GM19238 (cell line): ENCODE results near the gene NLGN2.

Experiments
- DNase-seq: peaks from one replicate; pipeline ENCODE4 v3.0.0; 2011; ENCODE audit warnings: low spot score; ENCODE audit not compliant: insufficient read length

NLGN2 gene

DNA sequence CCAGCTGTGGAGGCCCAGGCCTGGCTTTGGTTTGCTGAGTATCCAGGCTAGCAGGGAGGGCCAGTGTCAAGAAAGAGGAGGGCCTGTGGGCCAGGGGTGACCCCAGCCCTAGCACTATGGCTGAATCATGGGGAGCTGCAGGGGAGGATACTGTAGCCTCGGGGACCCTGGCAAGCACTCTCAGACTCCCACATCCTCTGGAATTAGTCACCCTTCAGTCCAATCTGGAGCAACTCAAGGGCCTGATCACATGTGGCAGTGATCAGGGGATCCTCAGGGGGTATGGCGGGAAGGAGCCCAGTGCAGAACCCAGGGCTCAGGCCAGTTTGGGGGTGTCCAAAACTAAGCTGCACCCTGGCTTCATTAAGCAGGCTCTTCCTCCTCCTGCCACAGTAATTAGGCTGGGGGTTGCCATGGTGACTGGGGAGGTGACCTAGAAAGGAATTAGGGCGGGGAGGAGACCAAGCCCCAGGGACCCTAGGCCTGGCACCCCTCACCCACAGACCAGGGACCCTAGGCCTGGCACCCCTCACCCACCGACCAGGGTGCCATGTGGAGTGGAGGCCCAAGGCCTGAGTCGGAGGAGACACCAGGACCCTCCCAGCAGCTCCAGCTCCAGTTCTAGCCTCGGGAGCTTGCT is 5.8 kb downstream of the NLGN2 start:
- DNase-seq: no peak

DNA sequence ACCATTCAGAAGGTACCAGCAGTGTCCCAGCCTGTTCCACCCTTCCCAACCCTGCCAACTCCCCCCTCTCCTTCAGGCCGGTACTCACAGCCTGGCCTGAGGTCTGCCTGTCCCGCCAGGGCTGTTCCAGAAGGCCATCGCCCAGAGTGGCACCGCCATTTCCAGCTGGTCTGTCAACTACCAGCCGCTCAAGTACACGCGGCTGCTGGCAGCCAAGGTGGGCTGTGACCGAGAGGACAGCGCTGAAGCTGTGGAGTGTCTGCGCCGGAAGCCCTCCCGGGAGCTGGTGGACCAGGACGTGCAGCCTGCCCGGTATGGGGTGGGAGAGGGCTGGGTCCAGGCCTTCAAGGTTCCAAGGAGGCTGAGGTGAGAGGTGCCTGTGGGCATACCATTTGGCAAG is 7.2 kb downstream of the NLGN2 start:
- DNase-seq: no peak

GRCh38 chr17:7415784-7416183 is 8.1 kb downstream of the NLGN2 start:
- no peak for DNase-seq

DNA sequence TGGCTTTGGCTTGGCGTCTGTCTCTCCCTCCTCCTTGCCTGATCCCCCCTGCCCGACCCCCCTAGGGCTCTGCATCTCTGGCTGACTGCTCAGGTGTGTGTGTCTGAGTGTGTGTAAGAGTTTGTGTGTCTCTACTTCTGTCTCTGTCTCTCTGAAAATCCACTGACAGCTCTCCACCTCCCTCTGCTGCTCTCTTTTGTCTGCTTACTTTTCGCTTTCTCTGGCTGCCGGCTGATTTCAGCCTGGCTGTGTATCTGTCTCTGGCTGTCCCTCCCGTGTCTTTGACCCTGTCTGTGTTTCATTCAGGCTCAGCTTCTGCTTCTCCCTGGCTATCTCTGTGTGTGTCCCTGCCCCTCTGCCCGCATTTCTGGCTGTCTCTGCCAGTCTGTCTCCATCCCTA is 8.7 kb downstream of the NLGN2 start:
- DNase-seq: no peak

GRCh38 chr17:7417056-7417655 is 9.5 kb downstream of the NLGN2 start:
- DNase-seq: no peak

DNA sequence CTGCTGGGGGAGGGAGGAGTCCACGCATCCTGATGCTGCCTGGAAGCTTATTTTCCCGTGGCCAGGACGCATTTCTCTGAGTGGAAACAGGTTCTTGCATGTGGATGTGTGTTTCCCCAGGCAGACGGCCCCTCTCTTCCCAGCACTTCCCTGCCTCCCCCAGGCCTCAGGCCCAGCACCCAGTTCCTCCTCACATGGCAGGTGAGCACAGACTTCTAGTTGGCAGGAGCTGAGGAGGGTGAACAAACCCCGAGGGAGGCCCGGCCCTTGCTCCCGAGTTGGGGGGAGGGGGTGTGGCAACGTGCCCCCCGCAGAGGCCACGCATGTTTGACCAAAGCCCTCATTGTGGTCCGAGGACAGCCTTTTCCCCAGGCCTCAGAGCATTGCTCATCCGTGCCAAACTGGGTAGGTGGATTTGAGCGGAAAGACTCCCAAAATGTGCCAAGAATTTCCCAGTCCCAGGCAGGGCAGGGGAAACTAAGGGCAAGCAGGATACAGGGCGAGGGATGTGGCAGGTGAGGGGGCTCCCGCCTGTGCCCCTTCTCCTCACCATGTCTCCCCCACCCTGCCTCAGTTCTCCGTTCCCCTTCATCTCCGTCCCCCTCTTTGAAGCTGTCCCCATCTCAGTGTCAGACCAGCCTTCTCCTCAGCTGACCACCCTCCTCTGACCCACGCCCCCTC is 11.0 kb downstream of the NLGN2 start:
- no peak for DNase-seq

DNA sequence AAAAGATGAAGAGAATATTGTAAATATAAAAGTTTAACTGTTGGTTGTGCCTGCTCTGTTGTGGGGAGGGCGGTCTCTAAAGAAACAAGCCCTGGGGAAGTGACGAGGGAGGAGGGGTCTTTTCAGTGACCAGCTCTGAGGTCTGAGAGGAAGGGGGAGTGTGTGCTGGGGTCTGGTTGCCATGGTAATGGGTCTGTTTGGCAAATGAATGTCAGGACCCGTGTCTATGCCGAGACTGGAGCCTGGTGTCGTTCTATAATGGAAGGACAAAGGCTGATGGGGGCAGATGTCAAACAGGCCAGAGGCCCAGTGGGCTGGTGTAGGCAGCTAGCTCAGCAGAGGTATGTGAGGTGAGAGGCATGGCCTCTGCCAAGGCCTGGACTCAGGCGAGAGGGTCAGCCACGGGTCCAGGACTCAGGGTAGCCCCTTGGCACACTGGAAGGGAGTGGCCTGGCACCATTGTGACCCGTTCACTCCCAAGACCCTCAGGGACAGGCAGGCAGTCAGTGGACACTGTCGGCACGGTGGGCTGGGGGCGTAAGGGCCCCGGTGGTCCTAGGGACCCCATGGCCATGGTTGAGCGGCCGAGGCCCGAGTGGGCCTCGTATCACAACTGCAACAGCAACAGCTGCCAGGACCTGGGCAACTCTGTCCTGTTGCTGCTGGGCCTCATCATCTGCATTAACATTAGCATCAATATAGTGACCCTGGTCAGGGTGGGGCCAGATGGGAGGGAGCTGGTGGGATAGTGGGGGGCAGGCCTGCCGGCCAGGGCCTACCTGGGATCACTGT is 12.4 kb downstream of the NLGN2 start, which contains the start of gene SPEM1:
TSS of gene SPEM1 (plus strand) at position 506 of the 792 bp plus-strand sequence. CDS start at position 567, 61 bp downstream.
- no peak for DNase-seq

DNA sequence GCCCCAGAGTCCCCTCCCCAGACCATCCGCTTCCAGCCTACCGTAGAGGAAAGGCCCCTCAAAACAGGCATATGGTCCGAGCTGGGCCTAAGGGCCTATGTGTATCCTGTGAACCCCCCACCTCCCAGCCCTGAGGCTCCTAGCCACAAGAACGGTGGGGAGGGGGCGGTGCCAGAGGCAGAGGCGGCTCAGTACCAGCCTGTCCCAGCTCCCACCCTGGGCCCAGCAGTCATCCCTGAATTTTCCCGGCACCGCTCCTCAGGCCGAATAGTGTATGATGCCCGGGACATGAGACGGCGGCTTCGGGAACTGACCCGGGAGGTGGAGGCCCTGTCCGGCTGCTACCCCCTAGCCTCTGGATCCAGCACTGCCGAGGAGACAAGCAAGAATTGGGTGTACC is 13.5 kb downstream of the NLGN2 start:
- no peak for DNase-seq

GRCh38 chr17:7423679-7424078 is 16.0 kb downstream of the NLGN2 start:
- DNase-seq: no peak

GRCh38 chr17:7425316-7425715 is 17.7 kb downstream of the NLGN2 start, which contains the start of gene SPEM2:
TSS of gene SPEM2 (plus strand) at chr17:7425616. CDS start at chr17:7425689, 73 bp downstream.
- DNase-seq: no peak

GRCh38 chr17:7425756-7426155 is 18.1 kb downstream of the NLGN2 start:
- no peak for DNase-seq

GRCh38 chr17:7426203-7426863 is 18.7 kb downstream of the NLGN2 start:
- DNase-seq: no peak

GRCh38 chr17:7426896-7427489 is 19.3 kb downstream of the NLGN2 start:
- no peak for DNase-seq

GRCh38 chr17:7427549-7427948 is 19.9 kb downstream of the NLGN2 start:
- DNase-seq: no peak

DNA sequence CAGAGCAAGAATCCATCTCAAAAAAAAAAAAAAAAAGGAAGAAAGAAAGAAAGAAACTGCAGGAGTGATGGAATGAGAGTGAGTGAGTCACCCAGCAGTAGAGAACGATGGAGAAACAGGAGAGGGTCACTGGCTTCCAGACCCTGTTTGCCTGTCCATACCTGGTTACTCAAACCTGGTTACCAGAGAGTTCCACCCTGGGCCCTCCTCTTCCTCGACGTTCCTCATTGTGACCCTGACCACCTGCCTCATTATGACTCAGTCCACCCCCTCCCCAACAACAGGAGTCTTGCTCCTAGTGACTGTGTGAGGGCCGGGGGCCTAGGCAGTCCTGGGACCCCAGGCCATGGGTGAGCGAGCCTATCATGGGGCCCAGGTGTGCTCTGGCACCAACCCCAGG is 20.9 kb downstream of the NLGN2 start, which contains the start of gene SPEM3:
TSS of gene SPEM3 (plus strand) at position 301 of the 400 bp plus-strand sequence. CDS start at position 347, 46 bp downstream.
- no peak for DNase-seq

DNA sequence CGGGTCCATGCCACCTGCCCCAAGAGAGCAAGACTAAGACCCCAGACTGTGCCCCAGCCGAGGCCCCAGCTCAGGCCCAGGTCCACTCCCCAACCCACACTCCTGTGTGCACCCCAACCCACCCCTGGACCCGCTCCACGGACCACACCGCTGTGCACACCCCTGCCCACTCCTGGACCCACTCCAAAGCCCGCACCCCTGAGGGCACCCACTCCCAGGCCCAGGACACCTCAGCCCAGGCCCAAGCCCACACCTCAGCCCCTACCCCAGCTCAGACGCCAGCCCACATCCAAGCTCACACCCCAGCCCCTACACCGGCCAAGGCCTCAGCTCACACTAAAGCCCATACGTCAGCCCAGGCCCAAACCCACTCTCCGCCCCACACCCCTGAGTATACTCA is 22.1 kb downstream of the NLGN2 start:
- DNase-seq: no peak

DNA sequence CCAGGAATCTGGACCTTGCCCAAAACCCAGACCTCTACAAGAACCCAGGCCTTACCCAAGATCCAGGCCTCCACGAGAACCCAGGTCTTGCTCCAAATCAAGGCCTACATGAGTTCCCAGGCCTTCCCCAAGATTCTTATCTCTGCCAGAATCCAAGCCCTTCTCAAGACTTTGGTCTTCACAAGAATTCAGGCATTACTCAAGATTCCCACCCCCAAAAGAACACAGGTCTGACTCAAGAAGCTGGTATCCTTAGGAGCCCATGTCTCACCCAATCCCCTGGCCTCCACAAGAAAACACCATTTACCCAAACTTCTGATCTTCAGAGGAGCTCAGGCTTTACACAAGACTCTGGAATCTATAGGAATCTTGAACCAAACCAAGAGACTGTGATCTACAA is 23.6 kb downstream of the NLGN2 start:
- no peak for DNase-seq

DNA sequence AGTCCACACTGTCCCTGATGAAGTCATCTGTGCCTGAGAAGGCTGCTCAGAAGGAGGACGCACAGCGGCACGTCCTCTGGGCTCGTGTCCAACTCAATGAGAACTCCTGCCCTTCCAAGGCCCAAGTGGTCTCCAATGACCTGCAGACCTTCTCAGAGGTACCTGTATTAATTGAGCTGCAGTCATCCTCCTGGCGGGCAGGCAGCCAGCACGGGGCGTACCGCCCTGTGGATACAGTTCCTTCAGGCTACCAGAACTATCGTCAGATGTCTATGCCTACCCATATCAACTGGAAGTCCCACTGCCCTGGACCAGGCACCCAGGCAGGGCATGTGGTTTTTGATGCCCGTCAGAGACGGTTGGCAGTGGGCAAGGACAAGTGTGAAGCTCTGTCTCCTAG is 24.7 kb downstream of the NLGN2 start:
- DNase-seq: no peak

GRCh38 chr17:7435676-7436555 is 28.3 kb downstream of the NLGN2 start:
- DNase-seq: peak; percentile 44
